Hepatocyte (in vitro differentiated cells): ENCODE data around the gene ZNF831. TPM values are rescaled to one million over a fixed set of nuclear protein-coding genes. Genes with fewer than 3 reads are reported as not detected.

Source experiments
- DNase-seq: peaks from one replicate; pipeline ENCODE4 v3.0.0-alpha.2; 2016; ENCODE audit warnings: low spot score
- H2AFZ ChIP-seq: fragments of 200-600 bp; sonication (generic); 2 replicates; pipeline ENCODE4 v1.6.0; 2016; ENCODE audit warnings: antibody characterized with exemption, mild to moderate bottlenecking
- H3K27ac ChIP-seq: fragments of 200-600 bp; sonication (generic); 2 replicates; pipeline ENCODE4 v1.5.1; 2016; ENCODE audit warnings: mild to moderate bottlenecking
- H3K27me3 ChIP-seq: fragments of 200-600 bp; sonication (generic); 2 replicates; pipeline ENCODE4 v1.6.1; 2016
- H3K36me3 ChIP-seq: fragments of 200-600 bp; sonication (generic); replicated peaks from 2 replicates; pipeline ENCODE4 v1.5.1; 2016; ENCODE audit warnings: low read depth; ENCODE audit not compliant: insufficient read depth
- H3K4me1 ChIP-seq: fragments of 200-600 bp; sonication (generic); 2 replicates; pipeline ENCODE4 v1.5.1; 2016; ENCODE audit warnings: mild to moderate bottlenecking, moderate library complexity; ENCODE audit not compliant: insufficient read depth
- H3K4me2 ChIP-seq: fragments of 200-600 bp; sonication (generic); 2 replicates; pipeline ENCODE4 v1.6.0; 2016
- H3K4me3 ChIP-seq: fragments of 200-600 bp; sonication (generic); 2 replicates; pipeline ENCODE4 v1.5.1; 2016; ENCODE audit warnings: mild to moderate bottlenecking
- H3K79me2 ChIP-seq: fragments of 200-600 bp; sonication (generic); 2 replicates; pipeline ENCODE4 v1.6.0; 2017; ENCODE audit warnings: mild to moderate bottlenecking
- H3K9me2 ChIP-seq: fragments of 200-600 bp; sonication (generic); replicated peaks from 2 replicates; pipeline ENCODE4 v1.6.0; 2017; ENCODE audit warnings: mild to moderate bottlenecking; ENCODE audit not compliant: insufficient read depth
- H3K9me3 ChIP-seq: fragments of 200-600 bp; sonication (generic); 2 replicates; pipeline ENCODE4 v1.5.1; 2016; ENCODE audit warnings: low read depth, mild to moderate bottlenecking
- H4K20me1 ChIP-seq: fragments of 200-600 bp; sonication (generic); 2 replicates; pipeline ENCODE4 v1.6.0; 2016; ENCODE audit warnings: mild to moderate bottlenecking; ENCODE audit not compliant: insufficient read depth, poor library complexity, severe bottlenecking
- CTCF ChIP-seq: fragments of 200-600 bp; sonication (generic); IDR thresholded peaks from 2 replicates; pipeline ENCODE4 v1.5.1; 2016; ENCODE audit warnings: antibody characterized with exemption, mild to moderate bottlenecking; ENCODE audit not compliant: poor library complexity
- EZH2 ChIP-seq: fragments of 200-600 bp; sonication (generic); IDR thresholded peaks from 2 replicates; pipeline ENCODE4 v1.6.1; 2016; ENCODE audit warnings: antibody characterized with exemption, mild to moderate bottlenecking, borderline replicate concordance
- EZH2phosphoT487 ChIP-seq: fragments of 200-600 bp; sonication (generic); IDR thresholded peaks from one replicate; pipeline ENCODE4 v1.6.1; 2018; ENCODE audit warnings: antibody characterized with exemption, mild to moderate bottlenecking, low read depth, moderate library complexity; ENCODE audit not compliant: unreplicated experiment, severe bottlenecking
- WGBS: methylation state at CpG from one replicate; pipeline ENCODE4 v1.1.6; 2016; ENCODE audit warnings: low lambda C conversion rate; ENCODE audit errors: missing lambda C conversion rate; 5-methylcytosine and 5-hydroxymethylcytosine counted together
- polyA plus RNA-seq: library from polyadenylated mRNA; unstranded; fragments of >200 nt; fragmentation: Nextera tagmentation; extraction: Ambion mirVana; gene quantifications from 2 replicates; pipeline ENCODE4 v1.2.1, GENCODE V29; 2016
- total RNA-seq: library from RNA; depleted of rRNA; stranded (reverse); fragments of >200 nt; gene quantifications from 2 replicates; pipeline ENCODE4 v1.2.3, GENCODE V29; 2014

The ZNF831 gene
- total and polyA plus RNA-seq, 2 experiments from 2014 or later, result not detected

- DNase-seq, result no peak
- H3K36me3 ChIP-seq, result no peaks in the 10 kb centered on the region
- H3K27ac ChIP-seq, result no peak overlapping the region
- peaks cover 5% of the 10 kb centered on the region for H3K27me3 ChIP-seq
- no peaks in the 10 kb centered on the region for H3K9me3 ChIP-seq
- TF ChIP-seq EZH2, result no peak
- WGBS, result 83% methylated on average over 11 of the region's 11 CpGs
- H3K4me1 ChIP-seq, result no peaks in the 10 kb centered on the region
- H3K4me3 ChIP-seq, result no peak overlapping the region
- H3K4me2 ChIP-seq, result no peak overlapping the region
- H4K20me1 ChIP-seq, result no peaks in the 10 kb centered on the region
- H2AFZ ChIP-seq, result no peak overlapping the region
- H3K79me2 ChIP-seq, result no peaks in the 10 kb centered on the region
- H3K9me2 ChIP-seq, result no peaks in the 10 kb centered on the region
These were observed 110.2 kb downstream of the ZNF831 start for GRCh38 chr20:59273739-59274357.

GRCh38 chr20:59276938-59277337 lies 113.3 kb downstream of the ZNF831 start:
- Histone ChIP-seq H3K4me2 (no peak overlapping the region), H3K4me1 (no peaks in the 10 kb centered on the region), H4K20me1 (no peaks in the 10 kb centered on the region), H3K36me3 (no peaks in the 10 kb centered on the region), H3K27me3 (peaks cover 10% of the 10 kb centered on the region), H2AFZ (no peak overlapping the region), H3K4me3 (no peak overlapping the region), H3K9me2 (no peaks in the 10 kb centered on the region), H3K9me3 (no peaks in the 10 kb centered on the region), H3K27ac (no peak overlapping the region), H3K79me2 (no peaks in the 10 kb centered on the region)
- 60% methylated on average over 5 of the region's 5 CpGs for WGBS
- TF ChIP-seq EZH2phosphoT487 (no peak), EZH2 (no peak), CTCF (no peak)
- DNase-seq, result no peak

- 82% methylated on average over 5 of the region's 5 CpGs for WGBS
- no peak overlapping the region for H3K4me2 ChIP-seq
- no peaks in the 10 kb centered on the region for H3K9me3 ChIP-seq
- H3K4me1 ChIP-seq, result no peaks in the 10 kb centered on the region
- H4K20me1 ChIP-seq, result no peaks in the 10 kb centered on the region
- no peak overlapping the region for H3K4me3 ChIP-seq
- H3K79me2 ChIP-seq, result no peaks in the 10 kb centered on the region
- TF ChIP-seq EZH2, result no peak
- TF ChIP-seq CTCF, result no peak
- no peak for TF ChIP-seq EZH2phosphoT487
- H3K36me3 ChIP-seq, result no peaks in the 10 kb centered on the region
- no peak for DNase-seq
- no peaks in the 10 kb centered on the region for H3K9me2 ChIP-seq
- no peak overlapping the region for H3K27ac ChIP-seq
- peaks cover 14% of the 10 kb centered on the region for H3K27me3 ChIP-seq
- no peak overlapping the region for H2AFZ ChIP-seq
These were observed 120.8 kb downstream of the ZNF831 start for GRCh38 chr20:59284470-59284869.

GRCh38 chr20:59289994-59290393 lies 126.4 kb downstream of the ZNF831 start:
- Histone ChIP-seq H3K79me2 (no peaks in the 10 kb centered on the region), H3K27me3 (peaks cover 5% of the 10 kb centered on the region), H4K20me1 (no peaks in the 10 kb centered on the region), H3K4me1 (no peaks in the 10 kb centered on the region), H3K4me3 (no peak overlapping the region), H3K36me3 (no peaks in the 10 kb centered on the region), H3K9me3 (no peaks in the 10 kb centered on the region), H3K4me2 (no peak overlapping the region), H2AFZ (no peak overlapping the region), H3K9me2 (no peaks in the 10 kb centered on the region), H3K27ac (no peak overlapping the region)
- WGBS, result 77% methylated on average over 5 of the region's 5 CpGs
- TF ChIP-seq EZH2phosphoT487 (no peak), CTCF (no peak), EZH2 (no peak)
- DNase-seq, result no peak
